Amygdala (tissue), 56 donors: ENCODE data around the gene POSTN.
"Not testable (repeated sequence)": the region's sequence is repeated elsewhere in the genome, so short reads cannot be mapped to it uniquely, and the experiment has no call there.

Experiments
- DNase-seq, 56 donors: peaks; one replicate each; lab custom pipeline; 2025; lab: John Stamatoyannopoulos, UW

POSTN gene

DNA sequence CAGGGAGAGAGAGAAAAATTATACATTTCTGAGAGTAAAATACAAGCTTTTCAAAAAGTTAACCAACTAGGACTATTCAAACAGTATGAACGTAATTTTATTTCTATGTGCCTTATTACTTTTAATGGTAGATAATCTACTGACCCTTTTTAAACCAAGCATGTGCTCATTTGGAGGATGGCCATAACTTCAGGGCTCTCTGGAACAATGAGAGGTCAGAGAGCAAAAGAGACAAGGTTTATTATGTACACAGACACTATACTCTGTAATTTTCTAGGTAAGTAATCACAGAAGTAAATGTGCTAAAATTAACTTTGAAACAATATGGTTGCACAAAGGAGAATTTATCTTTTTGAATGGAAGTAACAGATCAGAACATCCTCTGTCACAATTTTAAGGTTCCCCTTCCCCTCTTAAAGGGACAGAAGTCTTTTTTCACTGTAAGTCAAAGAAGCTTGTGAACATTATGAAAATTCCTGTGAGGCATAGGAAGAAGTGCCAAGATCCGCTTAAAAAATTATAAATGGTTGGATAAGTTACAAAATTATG is 1.0 kb downstream of the POSTN start:
- no peak for DNase-seq

DNA sequence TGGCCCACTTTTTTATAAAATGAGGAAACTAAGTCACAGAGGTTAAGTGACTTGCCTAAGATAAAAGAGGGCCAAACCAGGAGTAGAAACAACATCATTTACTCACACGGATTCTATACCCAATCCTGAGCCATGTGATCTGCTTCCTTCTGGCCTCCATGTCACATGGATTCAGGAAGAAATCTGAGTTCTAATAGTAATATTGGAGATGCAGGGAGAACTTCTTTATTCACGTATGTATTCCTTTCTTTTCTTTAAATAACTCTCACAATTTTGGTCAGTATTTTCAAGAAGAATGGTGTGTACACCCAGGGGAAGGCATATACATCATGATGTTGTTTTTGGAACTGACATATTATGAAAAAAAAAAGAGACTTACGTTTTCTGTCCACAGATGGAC is 1.8 kb downstream of the POSTN start:
- DNase-seq: no peak

DNA sequence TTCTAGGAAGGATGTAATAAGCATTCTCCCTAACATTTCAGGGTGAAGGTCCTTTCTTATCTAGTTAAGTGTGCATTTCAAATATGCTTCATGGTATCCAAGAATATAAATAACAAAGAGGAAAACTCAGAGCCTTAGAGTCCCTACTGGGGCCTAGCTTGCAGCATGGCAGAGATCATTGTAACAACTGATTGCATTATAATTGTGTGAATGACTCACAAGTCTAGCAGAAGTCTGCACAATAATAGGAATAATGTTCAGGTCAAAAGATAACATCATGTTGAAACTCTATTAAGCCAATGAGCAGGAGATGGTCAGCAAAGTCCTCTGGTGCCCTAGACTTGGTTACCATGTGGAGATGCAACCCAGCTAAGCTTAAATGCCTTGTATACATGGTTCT is 3.4 kb downstream of the POSTN start:
- no peak for DNase-seq

DNA sequence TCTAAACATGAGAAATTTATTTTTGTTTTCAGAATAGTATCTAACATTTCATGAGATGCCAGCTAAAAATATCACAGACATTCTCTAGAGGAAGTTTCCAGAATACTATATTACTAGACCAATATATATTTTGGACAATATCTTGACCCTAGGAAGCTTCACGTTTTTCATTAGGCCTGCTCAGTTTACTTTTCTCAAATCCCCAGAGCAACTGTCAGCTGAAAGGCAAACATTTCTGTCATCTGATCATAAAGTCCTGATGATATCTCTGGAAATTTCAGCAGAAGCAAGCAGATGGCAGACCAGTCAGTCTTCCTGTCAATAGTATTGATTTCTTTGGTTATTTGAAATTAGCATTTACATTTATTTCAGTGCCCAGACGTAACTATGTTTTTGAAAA is 4.0 kb downstream of the POSTN start:
- DNase-seq: no peak

DNA sequence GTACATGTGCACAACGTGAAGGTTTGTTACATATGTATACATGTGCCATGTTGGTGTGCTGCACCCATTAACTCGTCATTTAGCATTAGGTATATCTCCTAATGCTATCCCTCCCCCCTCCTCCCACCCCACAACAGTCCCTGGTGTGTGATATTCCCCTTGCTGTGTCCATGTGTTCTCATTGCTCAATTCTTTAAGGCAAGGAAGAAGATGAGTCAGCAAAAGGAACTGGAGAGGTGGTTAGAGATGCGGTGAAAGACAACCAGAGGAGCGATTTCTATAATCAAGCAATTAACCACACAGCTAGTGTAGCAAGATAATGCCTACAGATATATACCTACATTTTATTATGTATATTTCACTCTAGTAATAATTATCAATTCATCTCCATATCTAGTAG is 9.2 kb downstream of the POSTN start:
- DNase-seq: not testable (repeated sequence)

DNA sequence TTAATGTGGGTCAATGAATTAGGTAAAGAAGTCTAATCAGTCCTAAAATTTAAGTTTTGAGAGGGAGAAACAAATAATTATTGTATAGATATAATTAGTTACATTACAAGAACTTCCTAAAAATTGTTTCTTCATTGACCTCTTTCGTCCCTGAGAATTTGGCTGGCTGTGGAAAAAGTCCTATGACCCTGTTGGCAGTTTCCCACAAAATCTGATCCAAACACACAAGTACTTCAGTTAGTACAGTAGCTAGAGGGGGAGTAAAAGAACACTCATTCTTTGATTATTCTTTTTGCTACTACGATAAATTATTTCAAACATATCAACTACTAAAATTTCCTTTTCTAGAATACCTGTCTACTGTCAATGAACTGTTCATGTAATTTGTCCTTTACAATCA is 11.3 kb downstream of the POSTN start:
- DNase-seq: no peak

DNA sequence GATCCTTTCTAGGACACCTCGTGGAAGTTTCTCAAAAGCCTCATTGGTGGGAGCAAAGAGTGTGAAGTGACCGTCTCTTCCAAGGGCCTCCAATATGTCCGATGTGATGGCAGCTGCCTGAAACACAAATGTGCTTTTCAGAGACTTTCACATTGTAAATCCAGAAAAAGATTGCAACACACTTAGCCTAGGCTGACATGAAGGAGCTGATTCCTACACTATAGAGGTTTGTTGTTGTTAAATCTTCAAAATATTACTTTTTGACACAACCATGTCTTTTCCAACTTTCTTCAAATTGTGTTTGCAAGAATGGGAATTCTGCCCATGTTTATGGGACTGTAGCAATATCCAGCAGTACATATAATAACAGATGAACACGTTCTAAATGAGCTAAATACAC is 12.4 kb downstream of the POSTN start:
- no peak for DNase-seq

DNA sequence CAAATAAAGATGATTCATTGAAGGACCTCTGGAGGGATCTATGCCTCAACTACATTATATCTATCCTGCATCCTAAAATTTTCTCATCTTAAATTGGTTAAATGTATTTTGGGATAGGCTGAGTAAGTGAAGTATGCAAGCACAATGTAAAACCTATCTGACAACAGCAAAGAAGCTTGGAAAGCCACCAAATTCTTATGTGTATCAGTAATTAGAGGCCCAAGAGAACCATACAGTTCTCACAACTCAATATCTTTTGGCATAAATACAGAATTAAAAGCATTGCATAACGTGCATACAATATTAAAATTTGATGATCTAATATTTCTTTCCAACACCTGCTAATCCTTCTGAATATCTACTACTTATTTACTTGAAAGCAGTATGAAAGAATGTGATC is 13.0 kb downstream of the POSTN start:
- DNase-seq: no peak

DNA sequence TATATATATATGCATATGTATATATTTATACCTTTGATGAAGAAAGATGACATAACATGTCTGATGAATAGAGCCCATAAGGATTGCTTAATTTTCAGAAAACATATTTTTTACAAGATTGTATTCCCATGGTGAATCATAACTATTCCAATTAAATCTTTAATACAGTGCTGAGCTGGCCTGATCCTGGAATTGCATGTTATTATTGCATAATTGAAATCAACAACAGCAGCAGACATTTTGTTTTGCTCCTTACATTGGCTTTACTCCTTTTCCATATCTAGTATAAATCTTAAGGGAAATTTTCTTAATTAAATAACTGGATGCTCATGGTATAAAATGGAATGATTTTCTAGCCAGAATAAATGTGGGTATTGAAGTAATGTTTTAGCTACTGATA is 22.0 kb downstream of the POSTN start:
- DNase-seq: no peak

DNA sequence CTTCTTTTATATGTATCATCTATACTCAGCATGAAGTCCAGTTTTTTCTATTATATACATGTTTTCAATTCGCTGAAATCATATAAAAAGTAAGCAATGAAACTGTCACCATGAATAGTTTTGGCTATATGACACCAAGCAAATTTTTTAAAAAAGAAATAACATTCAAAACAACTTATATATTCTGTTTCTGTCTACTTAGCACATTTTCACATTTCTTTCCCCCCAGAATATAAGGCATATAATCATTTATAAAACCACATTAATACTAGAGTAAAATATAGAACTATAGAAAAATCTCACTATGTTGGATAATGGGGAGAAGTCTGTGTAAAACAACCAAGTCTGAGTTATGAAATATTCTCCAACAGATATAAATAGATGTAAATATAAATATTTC is 33.1 kb downstream of the POSTN start:
- DNase-seq: no peak

DNA sequence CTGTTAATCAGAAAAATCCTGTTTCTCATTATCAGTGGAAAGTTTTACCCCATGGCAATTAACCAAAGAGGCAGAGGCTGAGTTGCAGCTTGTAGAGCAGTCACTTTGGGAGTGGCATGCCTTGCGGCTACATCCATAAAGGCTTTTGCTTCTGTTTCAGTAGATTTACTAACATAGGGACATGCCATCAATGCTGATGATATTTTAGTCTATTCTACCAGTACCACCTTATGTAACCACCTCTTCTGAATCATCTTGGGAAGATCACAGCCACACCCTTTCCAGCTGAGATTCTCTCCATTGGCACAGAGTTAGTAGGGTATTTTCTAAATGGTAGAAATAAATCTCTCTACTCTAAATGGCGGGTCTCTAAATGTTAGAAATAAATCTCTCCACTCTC is 37.5 kb downstream of the POSTN start:
- DNase-seq: no peak

DNA sequence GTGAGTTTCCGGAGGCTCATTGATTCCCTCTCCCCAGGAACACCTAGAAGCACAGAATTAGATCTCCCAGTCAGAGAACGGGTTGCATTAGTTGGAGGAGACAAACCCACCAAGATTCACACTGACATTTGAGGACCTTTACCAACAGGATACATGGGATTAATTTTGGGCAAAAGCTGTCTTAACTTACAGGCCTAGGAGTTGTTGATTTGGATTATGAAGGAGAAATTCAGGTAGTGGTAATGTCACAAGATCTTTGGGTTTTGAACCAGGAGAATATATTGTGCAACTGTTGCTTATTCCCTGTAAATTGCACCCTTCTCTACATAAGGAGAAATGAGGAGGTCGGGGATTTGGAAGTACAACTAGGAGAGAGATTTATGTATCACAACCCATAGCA is 38.0 kb downstream of the POSTN start:
- no peak for DNase-seq

DNA sequence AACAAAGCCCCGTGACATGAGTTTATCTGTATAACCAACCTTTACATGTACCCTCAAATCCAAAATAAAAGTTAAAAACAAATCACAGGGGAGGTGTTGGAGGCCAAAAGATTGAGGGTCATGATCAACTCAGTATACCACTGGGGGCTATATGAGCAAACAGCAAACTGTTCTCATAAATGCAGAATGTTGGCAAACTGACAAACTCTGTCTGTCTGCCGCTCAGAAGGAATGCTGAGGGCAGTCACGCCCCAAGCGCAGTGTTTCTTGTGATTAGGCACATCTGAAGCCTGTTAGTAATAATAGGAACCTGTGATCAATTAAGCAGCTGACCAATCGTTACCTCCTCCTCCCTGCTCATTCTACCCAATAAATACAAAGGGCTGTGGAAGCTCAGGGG is 39.8 kb downstream of the POSTN start:
- DNase-seq: not testable (repeated sequence)

DNA sequence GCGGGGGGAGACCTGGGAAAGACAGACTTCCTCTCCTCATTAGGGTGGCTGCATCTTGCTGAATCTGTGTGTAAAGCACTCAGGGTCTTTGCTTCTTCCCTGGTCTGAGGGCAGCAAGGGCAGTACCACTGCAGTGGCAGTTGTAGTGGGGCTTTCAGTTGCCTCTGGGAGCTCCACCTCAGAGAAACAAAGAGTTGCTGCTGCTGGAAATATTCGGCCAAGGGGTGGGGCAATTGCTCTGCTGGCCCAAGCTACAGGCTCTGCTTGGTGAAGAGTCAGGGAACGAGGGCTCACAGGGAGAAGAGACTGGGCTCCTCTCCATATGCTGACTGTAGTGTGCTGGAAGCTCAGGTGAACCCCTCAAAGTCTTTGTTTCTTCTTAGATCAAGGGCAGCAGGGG is 52.5 kb downstream of the POSTN start:
- no peak for DNase-seq

DNA sequence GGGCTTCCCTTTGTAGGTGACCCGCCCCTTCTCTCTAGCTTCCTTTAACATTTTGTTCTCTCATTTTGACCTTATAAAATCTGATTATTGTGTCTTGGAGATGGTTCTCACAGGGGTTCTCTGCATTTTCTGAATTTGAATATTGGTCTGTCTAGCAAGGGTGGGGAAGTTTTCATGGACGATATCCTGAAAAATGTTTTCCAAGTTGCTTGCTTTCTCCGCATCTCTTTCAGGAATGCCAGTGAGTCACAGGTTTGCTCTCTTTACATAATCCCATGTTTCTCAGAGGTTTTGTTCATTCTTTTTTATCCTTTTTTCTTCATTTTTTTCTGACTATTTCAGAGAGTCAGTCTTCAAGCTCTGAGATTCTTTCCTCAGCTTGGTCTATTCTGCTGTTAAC is 53.6 kb downstream of the POSTN start:
- DNase-seq: no peak

DNA sequence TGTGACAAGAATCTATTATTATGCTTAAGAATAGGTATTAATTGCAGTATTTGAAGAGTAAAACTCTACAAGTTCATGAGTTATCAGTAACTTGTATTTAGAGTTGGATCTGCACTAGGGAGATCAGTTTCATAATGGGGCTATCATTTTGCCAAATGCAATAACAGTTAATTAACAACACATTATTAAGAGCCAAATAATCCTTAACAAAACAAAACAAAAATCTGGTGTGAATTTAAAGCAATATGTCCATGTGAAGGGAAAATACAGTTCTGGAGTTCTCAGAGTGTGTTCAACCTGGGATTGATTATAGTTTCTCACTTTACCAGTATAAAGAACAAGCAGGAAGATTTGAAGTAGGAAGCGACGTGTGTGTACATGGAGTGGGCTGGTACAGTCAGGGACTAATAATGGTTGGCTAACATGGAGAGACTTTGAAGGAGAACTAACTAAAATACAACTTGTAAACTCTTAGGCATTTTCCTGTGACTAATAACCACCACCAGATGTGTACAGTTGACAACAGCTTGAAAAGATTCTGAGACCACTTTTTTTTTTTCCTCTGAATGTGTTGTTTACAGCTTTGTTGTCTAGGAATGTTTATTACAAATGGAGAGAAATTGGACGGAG is 58.5 kb downstream of the POSTN start:
- DNase-seq: no peak

DNA sequence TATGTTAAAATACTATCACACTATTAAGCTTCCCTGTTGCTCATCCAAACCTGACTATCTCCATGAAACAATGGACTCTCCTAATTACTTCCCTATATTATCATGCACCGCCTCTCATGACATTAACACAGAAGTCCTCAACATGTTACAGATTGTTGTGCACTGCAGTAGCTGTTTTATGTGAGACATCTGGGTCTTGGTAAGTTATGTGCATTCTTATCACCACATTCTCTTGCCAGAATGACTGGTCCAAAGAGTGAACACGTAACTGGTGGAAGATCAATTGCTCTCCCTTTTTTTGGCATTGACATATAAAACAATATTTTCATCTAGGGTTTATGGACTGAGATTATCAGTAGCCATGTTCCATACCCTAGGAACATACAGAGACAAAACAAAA is 59.4 kb downstream of the POSTN start:
- no peak for DNase-seq

DNA sequence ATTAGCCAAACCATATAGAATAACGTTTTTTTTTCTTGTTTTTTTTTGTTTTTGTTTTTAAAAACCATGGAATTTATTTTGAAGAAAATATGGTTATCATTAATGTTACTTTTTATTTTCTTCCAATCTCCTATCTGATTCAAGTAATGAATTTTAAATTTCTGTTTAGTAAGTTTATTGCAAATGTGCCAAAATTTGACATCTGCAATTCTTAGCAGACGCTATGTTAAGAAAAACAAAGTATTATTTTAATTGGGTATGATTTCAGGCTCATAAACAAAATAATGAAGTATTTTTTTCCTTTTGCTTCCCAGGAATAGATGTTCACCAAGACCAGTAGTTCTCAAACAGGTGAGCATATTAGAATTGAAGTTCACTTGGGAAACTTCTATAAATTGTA is 63.1 kb downstream of the POSTN start:
- DNase-seq: no peak

DNA sequence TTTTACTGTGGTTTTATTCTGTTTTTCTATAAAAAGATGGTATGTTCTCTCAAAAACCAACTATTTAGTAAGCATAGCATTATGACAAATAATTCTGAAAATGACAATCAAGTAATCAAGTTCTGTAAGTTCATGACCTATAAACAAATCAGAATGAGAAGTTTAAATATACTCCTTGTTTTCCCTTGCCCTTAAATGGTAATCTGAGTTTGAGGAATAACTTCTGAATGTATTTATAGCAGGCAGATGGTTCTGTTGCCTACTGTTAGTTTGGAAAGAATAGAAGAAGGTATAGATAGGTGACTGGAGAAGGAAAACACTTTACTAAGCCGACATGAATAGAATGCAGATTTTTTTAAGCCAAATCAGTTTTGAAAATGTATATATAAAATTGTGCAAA is 63.9 kb downstream of the POSTN start:
- DNase-seq: no peak

DNA sequence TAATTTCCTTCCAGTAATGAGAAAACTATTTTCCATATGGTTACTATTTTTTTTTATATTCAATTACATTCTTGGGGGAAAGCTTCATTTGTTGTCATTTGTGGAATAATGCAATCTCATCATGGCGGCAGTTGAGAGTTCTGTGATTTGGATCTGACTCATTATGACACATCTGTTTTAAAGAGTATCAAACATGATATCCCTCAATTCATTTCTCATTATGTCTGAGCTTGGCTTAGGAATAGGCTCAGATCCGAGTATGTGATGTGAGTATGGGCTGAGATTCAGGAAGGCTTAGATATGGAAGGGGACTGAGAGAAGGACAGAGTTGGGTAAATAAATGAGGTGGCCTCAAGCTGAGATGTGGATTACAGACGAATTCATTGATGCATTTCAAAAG is 64.4 kb downstream of the POSTN start:
- DNase-seq: no peak

DNA sequence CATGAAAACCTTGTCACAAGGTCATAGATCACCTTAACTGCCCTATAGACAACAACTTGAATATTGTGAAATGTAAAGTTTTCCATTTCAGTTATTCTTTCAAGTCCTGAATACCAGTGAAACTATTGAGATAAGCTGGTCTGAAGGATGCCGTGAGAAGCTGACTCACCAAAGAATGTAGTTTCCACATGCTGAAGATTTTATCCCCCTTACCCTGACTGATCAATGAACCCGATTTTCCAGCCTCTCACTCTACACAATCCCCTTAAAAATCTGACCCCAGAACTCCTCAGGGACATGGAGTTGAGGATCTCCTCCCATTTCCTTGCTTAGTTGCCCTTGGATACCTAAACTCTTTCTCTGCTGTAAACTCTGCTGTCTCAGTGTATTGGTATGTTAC is 67.5 kb downstream of the POSTN start:
- no peak for DNase-seq

DNA sequence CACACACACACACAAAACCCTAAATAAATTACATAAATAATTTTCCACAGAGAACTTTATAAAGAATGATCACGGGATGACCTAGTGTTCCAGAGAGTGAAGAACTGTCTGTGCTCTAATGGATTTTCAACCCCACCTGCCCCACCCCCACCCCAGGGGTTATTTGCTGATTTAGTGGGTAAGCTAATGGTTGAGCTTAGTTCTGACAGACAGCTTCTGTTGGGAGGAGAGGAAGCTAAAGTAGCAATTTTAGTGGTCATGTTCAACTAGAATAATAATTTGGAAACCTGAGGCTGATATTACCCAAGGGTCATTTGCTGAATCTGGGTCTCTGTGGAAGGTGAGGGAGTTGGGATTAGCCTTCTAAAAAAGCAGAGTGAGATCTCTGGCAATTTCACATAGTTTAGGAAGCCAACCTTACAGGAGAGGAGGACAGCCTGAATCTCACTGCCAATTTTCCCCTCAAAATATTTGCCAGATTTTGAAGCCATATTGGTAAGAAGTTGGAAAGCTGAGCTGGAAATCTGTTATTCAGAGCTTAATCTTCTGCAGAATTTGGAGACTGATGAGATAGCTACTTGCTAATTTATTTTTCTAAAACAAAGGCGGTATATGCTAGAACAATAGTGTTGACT is 68.7 kb downstream of the POSTN start:
- DNase-seq: no peak
